GM12873 (cell line): Measurements from ENCODE around the gene LCN12.

Source experiments
- CTCF ChIP-seq: IDR thresholded peaks from 2 replicates; pipeline ENCODE4 v1.5.1; 2012; ENCODE audit warnings: low read depth, mild to moderate bottlenecking, moderate library complexity, low read length, control low read depth; ENCODE audit not compliant: insufficient read depth; ENCODE audit errors: missing control alignments

The LCN12 gene

DNA sequence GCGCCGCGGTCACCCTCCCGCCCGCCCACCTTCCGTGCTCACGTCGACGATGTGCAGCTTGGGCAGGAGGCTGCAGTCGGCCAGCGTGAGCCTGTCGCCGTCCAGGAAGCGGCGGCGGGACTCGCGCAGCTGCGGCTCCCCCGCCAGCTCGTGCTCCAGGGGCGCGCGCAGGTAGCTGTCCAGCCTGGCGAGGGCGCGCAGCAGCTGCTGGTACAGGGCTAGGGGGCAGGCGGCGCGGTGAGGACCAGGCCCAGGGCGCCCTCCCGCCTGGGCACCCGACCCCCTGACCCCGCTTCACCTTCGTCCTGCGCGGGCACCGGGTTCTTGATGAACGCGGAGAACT, 42.8 kb downstream of the LCN12 start:
- no peak for TF ChIP-seq CTCF

GRCh38 chr9:136995362-136995761, 43.3 kb downstream of the LCN12 start:
- no peak for TF ChIP-seq CTCF

DNA sequence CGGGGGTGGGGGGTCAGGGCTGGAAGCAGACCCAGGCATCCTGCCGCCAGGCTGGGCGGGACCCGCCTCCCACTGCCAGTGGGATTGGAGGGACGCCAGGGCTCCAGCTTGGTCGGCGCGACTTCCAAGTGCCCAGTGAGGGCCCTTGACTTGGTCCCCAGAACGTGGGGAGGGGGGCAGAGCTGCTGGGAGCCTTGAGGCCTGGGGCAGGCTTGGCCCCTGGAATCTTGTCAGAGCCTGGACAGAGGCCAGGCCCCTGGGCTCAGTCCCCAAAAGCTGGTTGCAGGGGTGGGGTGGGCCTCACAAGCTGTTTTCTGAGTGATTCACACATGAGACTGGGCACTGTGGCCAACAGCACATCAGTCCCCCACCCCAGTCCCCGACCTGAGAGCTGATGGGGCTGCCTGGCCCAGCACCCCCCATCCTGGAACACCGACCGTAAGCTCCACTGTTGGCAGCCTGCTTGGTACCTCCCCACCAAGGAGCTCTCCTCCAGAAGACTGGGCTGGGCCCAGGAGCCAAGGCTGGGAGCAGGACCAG, 43.8 kb downstream of the LCN12 start:
- no peak for TF ChIP-seq CTCF

DNA sequence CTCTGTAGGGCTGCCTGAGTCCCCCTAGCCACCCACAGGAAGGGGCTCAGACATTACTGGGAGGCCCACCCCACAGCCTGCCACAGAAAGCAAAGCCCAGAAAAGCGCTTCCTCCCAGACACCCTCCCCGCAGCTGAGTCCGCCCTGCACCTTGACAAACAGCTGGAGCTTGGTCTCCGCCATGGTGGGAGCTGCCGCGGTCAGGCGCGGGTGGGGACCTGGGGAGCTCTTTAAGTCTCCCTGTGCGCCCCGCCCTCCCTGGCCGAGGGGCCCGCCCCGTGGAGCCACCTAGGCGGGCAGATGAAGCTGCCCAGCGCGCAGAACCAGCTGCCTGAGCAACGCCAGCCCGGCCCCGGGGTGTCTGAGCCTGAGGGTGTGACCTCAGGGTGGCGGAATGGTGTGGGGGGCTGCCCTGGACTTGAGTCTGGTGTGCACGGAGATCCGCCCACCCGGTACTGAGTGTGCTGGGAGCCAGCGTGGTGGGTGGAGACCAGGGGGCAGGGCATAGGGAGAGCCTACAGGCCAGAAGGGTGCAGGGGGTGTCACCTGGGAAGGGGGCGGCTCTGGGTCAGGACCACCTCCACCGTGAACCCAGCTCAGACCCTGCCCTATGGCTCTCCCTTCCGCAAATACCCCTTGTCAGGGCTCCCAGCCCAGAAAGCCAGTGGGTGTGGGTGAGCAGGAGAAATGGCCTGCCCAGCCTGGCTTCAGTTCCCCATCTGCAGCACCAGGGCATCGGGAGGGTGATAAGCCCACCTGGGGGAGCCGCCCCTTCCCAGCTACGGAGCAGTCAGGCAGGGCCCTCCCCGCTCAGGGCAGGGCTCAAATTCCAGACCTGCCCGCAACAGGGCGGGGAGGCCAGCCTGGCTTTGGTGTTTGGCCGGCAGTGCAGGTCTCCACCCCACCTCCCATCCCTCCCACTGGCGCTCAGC, 44.6 kb downstream of the LCN12 start, which contains the start of gene CLIC3:
TSS of gene CLIC3 (minus strand) at position 208 of the 932 bp plus-strand sequence. CDS start at position 183, 25 bp downstream.
- TF ChIP-seq CTCF: no peak

- no peak for TF ChIP-seq CTCF
These were observed 45.3 kb downstream of the LCN12 start for GRCh38 chr9:136997371-136997770.

GRCh38 chr9:136997830-136998234, 45.8 kb downstream of the LCN12 start:
- no peak for TF ChIP-seq CTCF

DNA sequence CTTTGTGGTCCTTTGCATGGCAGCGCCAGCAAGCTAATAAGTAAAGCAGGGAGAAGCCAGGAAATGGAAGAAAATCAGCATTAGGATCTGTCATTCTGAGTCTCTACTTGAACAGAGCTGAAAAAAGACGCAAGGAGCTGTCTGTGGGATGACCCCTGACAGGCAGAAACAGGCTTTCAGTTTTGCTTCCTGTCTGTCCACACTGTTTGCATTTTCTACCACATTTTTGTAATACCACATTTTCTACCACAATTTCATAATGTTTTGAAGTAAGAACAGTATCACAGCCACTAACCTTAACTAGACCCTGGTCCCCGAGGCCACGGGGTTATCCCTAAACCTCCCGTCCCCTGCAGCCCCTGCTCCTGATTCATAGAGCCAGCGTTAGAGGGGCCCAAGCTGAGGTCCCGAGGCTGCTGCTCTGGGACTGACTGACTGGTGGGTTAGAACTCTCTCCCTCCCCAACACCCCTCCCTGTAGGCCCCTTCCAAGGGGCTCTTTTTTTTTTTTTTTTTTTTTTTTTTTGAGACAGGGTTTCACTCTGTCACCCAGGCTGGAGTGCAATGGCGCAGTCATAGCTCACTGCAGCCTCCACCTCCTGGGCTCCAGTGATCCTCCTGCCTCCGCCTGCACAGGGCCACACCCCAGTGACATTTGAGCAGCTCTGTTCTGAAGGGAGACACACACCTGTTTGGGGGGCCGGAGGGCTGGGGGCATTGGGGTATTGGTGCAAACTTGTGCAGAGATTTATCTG, 48.3 kb downstream of the LCN12 start:
- no peak for TF ChIP-seq CTCF
